H1 (cell line): ENCODE measurements around the gene MAP4. TPM values are rescaled to one million over a fixed set of nuclear protein-coding genes. Genes with fewer than 3 reads are reported as not detected.

Experiments
- CTCF ChIA-PET: fragments of 300-600 bp; sonication (Branson Sonifier 250); formaldehyde crosslinking; loops from one replicate; lab custom pipeline; 2021; ENCODE audit not compliant: partially characterized antibody; lab: Charles Lee
- POLR2A ChIA-PET: fragments of 300-600 bp; sonication (Branson Sonifier 250); formaldehyde crosslinking; loops from one replicate; lab custom pipeline; 2021; ENCODE audit warnings: inconsistent platforms; ENCODE audit not compliant: partially characterized antibody; lab: Charles Lee
- DNase-seq, 2 experiments: peaks; one replicate each; pipeline versions ENCODE4 v3.0.0 to v3.0.0-alpha.2; 2010 to 2022; ENCODE audit warnings: low spot score in 2 of 2, low read depth in 1 of 2, mixed read lengths in 1 of 2
- FAIRE-seq: peaks from 2 replicates; lab custom pipeline; 2011; peaks lifted over from hg19 to GRCh38; lab: Jason Lieb, UNC
- H2AFZ ChIP-seq: 2 replicates; pipeline ENCODE4 v1.8.1; 2012; ENCODE audit warnings: low read length, inconsistent platforms
- H2AK5ac ChIP-seq: 2 replicates; pipeline ENCODE4 v1.6.1; 2013; ENCODE audit warnings: low read depth, low read length
- H2BK120ac ChIP-seq: replicated peaks from 2 replicates; pipeline ENCODE3; 2013; ENCODE audit warnings: low read depth, low read length, inconsistent platforms
- H2BK12ac ChIP-seq: 2 replicates; pipeline ENCODE4 v1.6.1; 2013; ENCODE audit warnings: low read depth, low read length
- H2BK15ac ChIP-seq: 2 replicates; pipeline ENCODE4 v1.6.1; 2013; ENCODE audit warnings: low read length
- H2BK20ac ChIP-seq: 2 replicates; pipeline ENCODE4 v1.6.1; 2013; ENCODE audit warnings: low read length
- H2BK5ac ChIP-seq: 2 replicates; pipeline ENCODE4 v1.6.1; 2013; ENCODE audit warnings: low read depth, low read length
- H3K14ac ChIP-seq: 2 replicates; pipeline ENCODE4 v1.6.1; 2013; ENCODE audit warnings: inconsistent platforms; ENCODE audit not compliant: insufficient read length
- H3K18ac ChIP-seq: 2 replicates; pipeline ENCODE4 v1.6.1; 2013; ENCODE audit warnings: low read length; ENCODE audit errors: extremely low read depth
- H3K23ac ChIP-seq: 2 replicates; pipeline ENCODE4 v1.6.1; 2013; ENCODE audit warnings: inconsistent platforms; ENCODE audit not compliant: insufficient read length
- H3K23me2 ChIP-seq: 2 replicates; pipeline ENCODE4 v1.6.1; 2013; ENCODE audit warnings: low read depth, low read length
- H3K27ac ChIP-seq: 2 replicates; pipeline ENCODE4 v1.6.1; 2011; ENCODE audit warnings: low read depth, low read length, inconsistent platforms
- H3K27me3 ChIP-seq, 4 experiments: replicated peaks in 1 of 4; 1 replicate in 1 of 4; 2 replicates in 3 of 4; pipeline versions ENCODE4 v1.6.1 to v1.8.1; 2011 to 2013; ENCODE audit warnings: low read length in 3 of 4, mild to moderate bottlenecking in 3 of 4, inconsistent platforms in 2 of 4, mixed read lengths in 2 of 4, moderate library complexity in 1 of 4; ENCODE audit not compliant: control insufficient read depth in 3 of 4, insufficient read depth in 3 of 4; ENCODE audit errors: extremely low read depth in 1 of 4
- H3K36me3 ChIP-seq, 4 experiments: 2 replicates each; pipeline versions ENCODE4 v1.6.1 to v1.8.1; 2011 to 2013; ENCODE audit warnings: mild to moderate bottlenecking in 4 of 4, low read length in 3 of 4, moderate library complexity in 2 of 4, control low read depth in 1 of 4, inconsistent platforms in 1 of 4; ENCODE audit not compliant: insufficient read depth in 4 of 4, control insufficient read depth in 2 of 4
- H3K4ac ChIP-seq: replicated peaks from 2 replicates; pipeline ENCODE3; 2013; ENCODE audit warnings: low read length, low read depth, mixed read lengths, inconsistent platforms; ENCODE audit not compliant: insufficient read length
- H3K4me1 ChIP-seq, 4 experiments: replicated peaks in 1 of 4; 1 replicate in 1 of 4; 2 replicates in 3 of 4; pipeline versions ENCODE4 v1.6.1 to v1.8.1; 2011 to 2013; ENCODE audit warnings: low read length in 3 of 4, inconsistent platforms in 2 of 4, mixed read lengths in 1 of 4; ENCODE audit not compliant: insufficient read depth in 4 of 4, control insufficient read depth in 3 of 4
- H3K4me2 ChIP-seq, 2 experiments: 2 replicates each; pipeline versions ENCODE4 v1.6.1 to v1.8.1; 2011 to 2013; ENCODE audit warnings: low read depth in 2 of 2, low read length in 2 of 2, control low read depth in 1 of 2, inconsistent platforms in 1 of 2, mild to moderate bottlenecking in 1 of 2; ENCODE audit not compliant: insufficient read depth in 1 of 2
- H3K4me3 ChIP-seq, 4 experiments: fragments of 200-600, 300-600 bp in 1 of 4; sonication (generic), shearing (Covaris generic), sonication (Bioruptor Twin) in 1 of 4; 2 replicates each; pipeline versions ENCODE4 v1.5.1 to v1.8.1; 2011 to 2016; ENCODE audit warnings: low read length in 4 of 4, low read depth in 3 of 4, control low read depth in 2 of 4, inconsistent platforms in 2 of 4, mild to moderate bottlenecking in 2 of 4, mixed read lengths in 1 of 4, moderate library complexity in 1 of 4; ENCODE audit not compliant: insufficient read depth in 2 of 4; ENCODE audit errors: extremely low read depth in 1 of 4
- H3K56ac ChIP-seq: replicated peaks from 2 replicates; pipeline ENCODE3; 2013; ENCODE audit warnings: low read depth, mild to moderate bottlenecking, mixed read lengths, low read length, inconsistent platforms; ENCODE audit not compliant: insufficient read length
- H3K79me1 ChIP-seq: 2 replicates; pipeline ENCODE4 v1.6.1; 2013; ENCODE audit warnings: low read depth, low read length, control low read depth
- H3K79me2 ChIP-seq, 2 experiments: 2 replicates each; pipeline versions ENCODE4 v1.6.1 to v1.8.1; 2012 to 2013; ENCODE audit warnings: low read length in 2 of 2, mild to moderate bottlenecking in 2 of 2, inconsistent platforms in 1 of 2; ENCODE audit not compliant: insufficient read depth in 2 of 2, control insufficient read depth in 1 of 2
- H3K9ac ChIP-seq, 4 experiments: replicated peaks in 1 of 4; 1 replicate in 1 of 4; 2 replicates in 3 of 4; pipeline versions ENCODE4 v1.6.1 to v1.8.1; 2011 to 2013; ENCODE audit warnings: low read depth in 3 of 4, low read length in 3 of 4, control low read depth in 2 of 4, mild to moderate bottlenecking in 2 of 4, moderate library complexity in 2 of 4, inconsistent platforms in 1 of 4; ENCODE audit errors: extremely low read depth in 1 of 4
- H3K9me3 ChIP-seq, 2 experiments: 2 replicates each; pipeline versions ENCODE4 v1.6.1 to v1.8.1; 2012 to 2013; ENCODE audit warnings: mild to moderate bottlenecking in 2 of 2, moderate library complexity in 2 of 2, control low read depth in 1 of 2, inconsistent platforms in 1 of 2, low read depth in 1 of 2, low read length in 1 of 2, mixed read lengths in 1 of 2; ENCODE audit not compliant: insufficient read depth in 2 of 2
- H4K20me1 ChIP-seq, 2 experiments: replicated peaks in 1 of 2; 2 replicates each; pipeline versions ENCODE3 to v1.8.1; 2011 to 2013; ENCODE audit warnings: inconsistent platforms in 2 of 2, low read length in 2 of 2, mild to moderate bottlenecking in 1 of 2; ENCODE audit not compliant: insufficient read depth in 2 of 2, control insufficient read depth in 1 of 2
- H4K5ac ChIP-seq: 2 replicates; pipeline ENCODE4 v1.6.1; 2013; ENCODE audit warnings: low read length, low read depth, mixed read lengths, inconsistent platforms; ENCODE audit not compliant: insufficient read length
- H4K8ac ChIP-seq: 2 replicates; pipeline ENCODE4 v1.8.0; 2013; ENCODE audit warnings: mild to moderate bottlenecking, moderate library complexity, low read length, inconsistent platforms; ENCODE audit not compliant: insufficient read depth; ENCODE audit errors: extremely low read depth
- H4K91ac ChIP-seq: replicated peaks from 2 replicates; pipeline ENCODE3; 2013; ENCODE audit warnings: low read length, mixed read lengths, inconsistent platforms; ENCODE audit not compliant: insufficient read length
- CEBPB ChIP-seq: IDR thresholded peaks from 2 replicates; pipeline ENCODE4 v1.6.1; 2012; ENCODE audit warnings: low read depth, low read length
- CTCF ChIP-seq, 3 experiments: IDR thresholded peaks; 1 replicate in 2 of 3; 2 replicates in 1 of 3; pipeline versions ENCODE4 v1.5.1 to v1.6.1; 2011; ENCODE audit warnings: low read length in 3 of 3, mild to moderate bottlenecking in 3 of 3, inconsistent platforms in 2 of 3, low read depth in 1 of 3, moderate library complexity in 1 of 3; ENCODE audit not compliant: insufficient read depth in 1 of 3; ENCODE audit errors: control extremely low read depth in 1 of 3
- FOSL1 ChIP-seq: IDR thresholded peaks from 2 replicates; pipeline ENCODE4 v1.6.1; 2011; ENCODE audit warnings: mild to moderate bottlenecking, low read depth, low read length, moderate library complexity; ENCODE audit not compliant: insufficient read depth
- GTF2F1 ChIP-seq: IDR thresholded peaks from 2 replicates; pipeline ENCODE4 v1.6.1; 2012; ENCODE audit warnings: low read depth, low read length, improper control_type of control experiment, borderline replicate concordance
- WGBS, 2 experiments: shearing (Covaris generic) in 1 of 2; methylation state at CpG; one replicate each; pipeline versions ENCODE4 v1.1.6 to v1.1.7; 2013 to 2015; ENCODE audit warnings: low lambda C conversion rate in 2 of 2, mixed read lengths in 2 of 2, inconsistent platforms in 1 of 2, low coverage in 1 of 2, missing lambda C conversion rate in 1 of 2; ENCODE audit not compliant: insufficient replicate concordance in 2 of 2, insufficient coverage in 1 of 2, insufficient read length in 1 of 2; ENCODE audit errors: extremely low coverage in 1 of 2, missing lambda C conversion rate in 1 of 2; 5-methylcytosine and 5-hydroxymethylcytosine counted together
- polyA plus RNA-seq, 7 experiments: library from polyadenylated mRNA; depleted of rRNA in 3 of 7; stranded (reverse) in 5 of 7; unstranded in 2 of 7; fragments of >200 nt in 5 of 7; fragments of 200-250 nt in 2 of 7; gene quantifications; 1 replicate in 5 of 7; 2 replicates in 1 of 7; 4 replicates in 1 of 7; pipeline versions ENCODE4 v1.2.1 to v1.2.3, GENCODE V29; 2011 to 2013; ENCODE audit warnings: missing spikeins in 2 of 7, mixed read lengths in 2 of 7
- total RNA-seq: library from RNA; stranded (reverse); fragmentation: NEBNext Ultra II Directional; extraction: Animal tissue kit (Norgen Biotek cat#: 25700); gene quantifications from 2 replicates; pipeline ENCODE4 v1.2.1, GENCODE V29; 2021

The MAP4 gene
- total and polyA plus RNA-seq, 2 of the 8 experiments (the other 6 are each of a cell fraction or from before 2014, with no cell fraction given): 67.0 to 179 TPM

- H3K23me2 ChIP-seq: no peaks in the 10 kb centered on the region
- FAIRE-seq (no peak), DNase-seq (no peak)
- no peak overlapping the region for H2AK5ac ChIP-seq
- ChIA-PET CTCF (interaction anchor here (1.0 to 2.1 kb wide), 3 partner anchors 22 to 69 kb away, joined by 3 to 6 read pairs (median 4); no protein-coding TSS in a partner anchor), POLR2A (interaction anchor here (1.2 to 1.3 kb wide), 2 partner anchors 8 to 233 kb away, joined by 3 read pairs; partner anchors contain the start of gene SMARCC1)
- no peak overlapping the region for H3K4ac ChIP-seq
- no peak overlapping the region for H2BK12ac ChIP-seq
- no peak overlapping the region for H3K4me3 ChIP-seq
- H2BK15ac ChIP-seq: no peak overlapping the region
- H3K56ac ChIP-seq: no peak overlapping the region
- H3K23ac ChIP-seq: no peak overlapping the region
- no peak overlapping the region for H2BK5ac ChIP-seq
- H3K79me1 ChIP-seq: peaks cover 7% of the 10 kb centered on the region
- peaks cover 0 to 73% of the 10 kb centered on the region in 2 experiments; a peak in 2 of 4 replicates for H3K79me2 ChIP-seq
- H2AFZ ChIP-seq: no peak overlapping the region
- WGBS, 2 experiments: 92% methylated on average over 2 of the region's 2 CpGs; no CpG with 5 or more reads in 1 of the 2 experiments
- H4K8ac ChIP-seq: no peak overlapping the region
- no peak overlapping the region for H3K27ac ChIP-seq
- peaks cover 2 to 9% of the 10 kb centered on the region in 2 experiments for H4K20me1 ChIP-seq
- no peaks in the 10 kb centered on the region for H3K9me3 ChIP-seq
- H3K27me3 ChIP-seq: no peaks in the 10 kb centered on the region
- H2BK20ac ChIP-seq: no peak overlapping the region
- no peak overlapping the region for H3K4me2 ChIP-seq
- H3K14ac ChIP-seq: no peak overlapping the region
- H4K5ac ChIP-seq: no peak overlapping the region
- no peak overlapping the region for H4K91ac ChIP-seq
- peaks cover 0 to 7% (median 5%) of the 10 kb centered on the region in 4 experiments; a peak in 5 of 7 replicates for H3K4me1 ChIP-seq
- H2BK120ac ChIP-seq: no peak overlapping the region
- no peak overlapping the region for H3K18ac ChIP-seq
- H3K36me3 ChIP-seq: no peaks in the 10 kb centered on the region; a peak in 1 of 8 replicates
- no peak overlapping the region; a peak in 1 of 7 replicates for H3K9ac ChIP-seq
- TF ChIP-seq CEBPB (no peak), FOSL1 (no peak), GTF2F1 (no peak), CTCF (IDR thresholded peaks at IDR 0.05; ENCODE audit: control extremely low read depth in 1 of 3, insufficient read depth in 1 of 3, low read depth in 1 of 3, low read length in 3 of 3) (no peak)
These were observed 1.9 kb downstream of the MAP4 start for GRCh38 chr3:48014358-48014757.
